ENCODE data around the gene KCNC2. TPM values are rescaled to one million over a fixed set of nuclear protein-coding genes. Genes with fewer than 3 reads are reported as not detected.
A peak's percentile ranks its signal among the peaks of the same experiment; 100 is the strongest.

KCNC2 gene
- not detected for total RNA-seq (2021; fragmentation: NEBNext Ultra II Directional; extraction: Animal tissue kit (Norgen Biotek cat#: 25700))
- long read RNA-seq: 0 reads

DNA sequence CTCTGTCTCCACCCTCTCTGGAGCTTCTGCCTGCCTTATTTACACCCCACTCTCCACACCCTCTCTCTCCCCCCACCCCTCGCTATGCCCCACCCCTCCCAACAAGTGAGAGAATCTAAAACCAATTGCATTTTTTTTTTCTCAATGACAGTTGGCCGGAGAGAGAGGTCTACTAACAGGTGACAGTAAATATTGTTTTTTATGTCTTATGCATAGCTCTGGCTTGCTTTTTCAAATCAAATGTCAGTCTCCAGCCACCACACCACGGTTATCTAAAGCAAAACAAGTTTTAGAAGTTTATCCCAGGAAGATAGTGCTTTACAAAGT lies at the start of gene KCNC2:
Gene KCNC2, minus strand, starts transcription at position 28 of the 327 bp plus-strand sequence.
- Mint-ChIP-seq H3K9me3 (peaks cover 8% of the 10 kb centered on the region; the same call in 1 of the 2 replicates), H3K36me3 (ENCODE audit: low read depth) (peaks cover 10% of the 10 kb centered on the region), H3K27ac (no peak within 1 kb of the TSS), H3K27me3 (ENCODE audit: insufficient read depth) (peaks cover 17% of the 10 kb centered on the region), H3K4me1 (ENCODE audit: low read depth) (no peaks in the 10 kb centered on the region), H3K4me3 (no peak within 1 kb of the TSS)
- TF ChIP-seq CTCF (IDR thresholded peaks at IDR 0.05): no peak
- DNase-seq: no peak

DNA sequence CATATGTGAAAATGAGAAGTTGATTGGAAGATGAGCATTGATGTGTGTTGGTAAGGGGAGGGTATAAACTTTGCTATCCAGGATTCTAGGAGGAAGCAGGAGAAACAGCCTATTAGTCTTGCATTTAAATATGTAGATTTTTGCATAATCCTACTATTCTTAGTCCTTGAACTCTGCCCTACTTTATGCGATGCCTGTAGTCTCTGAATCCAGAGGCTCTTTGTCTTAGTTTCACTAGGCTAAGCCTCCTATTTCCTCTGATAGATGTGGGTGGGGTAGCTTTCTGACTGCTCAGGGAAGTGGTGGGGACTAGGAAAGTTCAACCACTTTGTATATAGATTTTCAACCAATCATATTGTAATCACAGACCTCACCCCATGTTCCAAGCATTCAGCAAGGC lies 49.5 kb upstream of the KCNC2 start:
- no peaks in the 10 kb centered on the region for H3K36me3 Mint-ChIP-seq (ENCODE audit: low read depth)
- no peak for DNase-seq
- no peak overlapping the region for H3K27ac Mint-ChIP-seq
- H3K27me3 Mint-ChIP-seq (ENCODE audit: insufficient read depth): peaks cover 2% of the 10 kb centered on the region; the same call in 1 of the 2 replicates
- no peak overlapping the region for H3K4me3 Mint-ChIP-seq
- no peaks in the 10 kb centered on the region for H3K4me1 Mint-ChIP-seq (ENCODE audit: low read depth)
- H3K9me3 Mint-ChIP-seq: no peaks in the 10 kb centered on the region
- TF ChIP-seq CTCF (IDR thresholded peaks at IDR 0.05): no peak

- TF ChIP-seq CTCF (IDR thresholded peaks at IDR 0.05): no peak
- Mint-ChIP-seq H3K4me3 (peak overlapping the region; percentile 25; the same call in 1 of the 2 replicates), H3K9me3 (no peaks in the 10 kb centered on the region), H3K36me3 (ENCODE audit: low read depth) (no peaks in the 10 kb centered on the region), H3K27me3 (ENCODE audit: insufficient read depth) (peaks cover 2% of the 10 kb centered on the region; the same call in 1 of the 2 replicates), H3K27ac (no peak overlapping the region), H3K4me1 (ENCODE audit: low read depth) (no peaks in the 10 kb centered on the region)
- DNase-seq: no peak
Observed at GRCh38 chr12:75257510-75257909, 47.9 kb upstream of the KCNC2 start.

DNA sequence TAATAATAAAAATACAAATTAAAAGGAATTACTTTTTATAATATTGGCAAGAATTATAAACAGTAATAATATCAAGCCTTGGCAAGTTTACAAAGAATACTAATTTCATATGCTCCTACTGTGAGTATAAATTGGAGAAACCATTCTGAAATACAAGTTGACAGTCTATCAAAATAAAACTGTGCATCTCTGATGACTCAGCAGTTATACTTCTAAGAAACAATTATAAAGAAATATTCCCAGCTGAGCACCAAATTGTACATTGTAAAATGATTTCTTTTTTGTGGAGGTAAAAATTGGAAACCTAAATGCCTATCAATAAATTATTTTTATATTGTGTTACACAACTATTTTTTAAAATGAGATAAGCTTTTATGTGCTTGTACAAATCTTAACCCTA lies 35.5 kb upstream of the KCNC2 start:
- Mint-ChIP-seq H3K27me3 (ENCODE audit: insufficient read depth) (peaks cover 4% of the 10 kb centered on the region; the same call in 1 of the 2 replicates), H3K4me3 (no peak overlapping the region)

DNA sequence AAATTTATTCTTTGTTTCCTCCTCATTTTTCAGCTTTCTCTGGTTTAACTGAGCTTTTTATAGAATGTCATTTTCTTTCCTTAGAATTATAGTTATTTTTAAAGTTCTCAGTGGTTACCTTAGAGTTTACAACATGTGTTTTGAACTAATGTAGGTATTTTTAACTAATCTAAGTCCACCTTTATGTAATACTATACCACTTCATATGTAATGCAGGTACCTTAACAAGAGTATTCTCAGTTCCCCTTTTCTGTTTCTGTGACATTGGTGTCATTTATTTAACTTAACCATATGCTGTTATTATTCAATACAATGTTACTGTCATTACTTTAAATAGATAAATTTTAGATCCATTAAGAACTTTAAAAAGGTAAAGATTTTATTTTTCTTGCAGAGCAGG lies 30.3 kb upstream of the KCNC2 start:
- H3K4me1 Mint-ChIP-seq (ENCODE audit: low read depth): 0 out of 2 replicates have a peak, but pooled peaks cover 6% of the 10 kb centered on the region
- no peak overlapping the region for H3K27ac Mint-ChIP-seq
- DNase-seq: no peak
- H3K4me3 Mint-ChIP-seq: no peak overlapping the region
- H3K9me3 Mint-ChIP-seq: peaks cover 5% of the 10 kb centered on the region
- no peak for TF ChIP-seq CTCF (IDR thresholded peaks at IDR 0.05)
- no peaks in the 10 kb centered on the region for H3K36me3 Mint-ChIP-seq (ENCODE audit: low read depth)
- peaks cover 4% of the 10 kb centered on the region; the same call in 1 of the 2 replicates for H3K27me3 Mint-ChIP-seq (ENCODE audit: insufficient read depth)

More for the DNA sequence above, 35.5 kb upstream of the KCNC2 start:
- Mint-ChIP-seq H3K36me3 (ENCODE audit: low read depth) (no peaks in the 10 kb centered on the region), H3K4me1 (ENCODE audit: low read depth) (no peaks in the 10 kb centered on the region), H3K9me3 (peaks cover 5% of the 10 kb centered on the region), H3K27ac (no peak overlapping the region)
- no peak for TF ChIP-seq CTCF (IDR thresholded peaks at IDR 0.05)
- no peak for DNase-seq

- H3K36me3 Mint-ChIP-seq (ENCODE audit: low read depth): no peaks in the 10 kb centered on the region
- no peak for TF ChIP-seq CTCF (IDR thresholded peaks at IDR 0.05)
- H3K4me1 Mint-ChIP-seq (ENCODE audit: low read depth): peaks cover 15% of the 10 kb centered on the region
- DNase-seq: no peak
- H3K27me3 Mint-ChIP-seq (ENCODE audit: insufficient read depth): no peaks in the 10 kb centered on the region
- H3K4me3 Mint-ChIP-seq: no peak overlapping the region
- peaks cover 5% of the 10 kb centered on the region for H3K9me3 Mint-ChIP-seq
- no peak overlapping the region for H3K27ac Mint-ChIP-seq
Observed at GRCh38 chr12:75236206-75236605, 26.6 kb upstream of the KCNC2 start.
